NCI-H2081 treated with DMSO at 0.1 percent for 48 hours (cell line): ENCODE measurements around the gene MAP10.
"Not testable (repeated sequence)": the region's sequence is repeated elsewhere in the genome, so short reads cannot be mapped to it uniquely, and the experiment has no call there.

Experiments
- DNase-seq: peaks from one replicate; lab custom pipeline; 2025; lab: John Stamatoyannopoulos, UW

The MAP10 gene, protein sequence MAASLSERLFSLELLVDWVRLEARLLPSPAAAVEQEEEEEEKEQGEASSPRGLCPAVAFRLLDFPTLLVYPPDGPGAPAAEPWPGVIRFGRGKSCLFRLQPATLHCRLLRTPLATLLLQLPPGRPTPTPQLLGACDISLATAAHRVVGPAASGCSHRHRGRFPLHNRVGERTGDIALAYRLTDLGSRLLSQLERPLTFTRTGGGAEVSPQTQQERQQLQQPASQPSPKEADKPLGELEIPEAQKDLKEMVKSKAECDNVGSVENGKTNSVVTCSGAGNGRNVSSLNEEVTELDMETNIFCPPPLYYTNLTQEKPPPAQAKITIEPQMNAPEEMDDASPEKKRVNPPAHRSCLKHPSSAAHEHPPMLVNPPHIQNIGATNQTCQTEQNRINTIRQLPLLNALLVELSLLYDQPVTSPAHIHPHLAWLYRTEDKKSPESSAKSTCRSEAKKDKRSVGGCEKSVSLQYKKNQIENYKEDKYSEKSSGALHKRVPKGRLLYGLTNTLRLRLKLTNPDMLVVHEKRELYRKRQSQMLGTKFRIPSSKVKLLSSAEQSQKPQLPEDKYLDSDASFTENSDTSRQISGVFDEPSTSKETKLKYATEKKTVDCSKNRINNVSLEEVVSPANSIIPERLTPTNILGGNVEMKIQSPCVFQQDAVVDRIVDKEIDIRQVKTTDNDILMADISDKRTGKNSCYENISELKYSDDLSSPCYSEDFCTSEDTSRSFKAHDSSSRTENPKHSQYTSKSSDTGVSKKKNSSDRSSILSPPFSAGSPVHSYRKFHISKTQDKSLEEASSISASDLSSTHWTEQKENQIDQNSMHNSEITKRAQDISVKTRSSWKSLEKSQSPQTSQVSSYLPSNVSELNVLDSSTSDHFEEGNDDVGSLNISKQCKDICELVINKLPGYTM

DNA sequence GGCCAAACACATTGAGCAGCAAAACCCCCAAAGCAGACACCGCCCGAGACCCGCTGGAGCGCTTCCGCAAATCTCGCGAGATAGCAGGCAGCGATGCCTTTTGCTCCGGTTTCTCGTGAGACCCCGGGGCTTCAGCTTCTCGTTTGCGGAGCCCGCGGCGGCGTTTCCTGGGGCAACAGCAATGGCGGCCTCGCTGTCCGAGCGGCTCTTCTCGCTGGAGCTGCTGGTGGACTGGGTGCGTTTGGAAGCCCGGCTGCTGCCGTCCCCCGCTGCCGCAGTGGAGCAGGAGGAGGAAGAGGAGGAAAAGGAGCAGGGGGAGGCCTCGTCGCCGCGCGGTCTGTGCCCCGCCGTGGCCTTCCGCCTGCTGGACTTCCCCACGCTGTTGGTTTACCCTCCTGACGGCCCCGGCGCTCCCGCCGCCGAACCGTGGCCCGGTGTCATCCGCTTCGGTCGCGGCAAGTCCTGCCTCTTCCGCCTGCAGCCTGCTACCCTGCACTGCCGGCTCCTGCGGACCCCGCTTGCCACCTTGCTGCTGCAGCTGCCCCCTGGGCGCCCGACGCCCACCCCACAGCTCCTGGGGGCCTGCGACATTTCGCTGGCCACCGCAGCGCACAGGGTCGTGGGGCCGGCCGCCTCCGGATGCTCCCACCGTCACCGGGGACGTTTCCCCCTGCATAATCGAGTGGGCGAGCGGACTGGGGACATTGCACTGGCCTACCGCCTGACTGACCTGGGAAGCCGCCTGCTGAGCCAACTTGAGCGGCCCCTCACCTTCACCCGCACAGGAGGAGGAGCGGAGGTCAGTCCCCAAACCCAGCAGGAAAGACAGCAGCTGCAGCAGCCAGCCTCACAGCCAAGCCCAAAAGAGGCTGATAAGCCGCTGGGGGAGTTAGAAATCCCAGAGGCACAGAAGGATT lies at the start of gene MAP10:
TSS of gene MAP10 (plus strand) at position 148 of the 917 bp plus-strand sequence. CDS start at position 182, 34 bp downstream.
- DNase-seq, result peak; percentile 33

GRCh38 chr1:232764458-232765251 lies 40.6 kb upstream of the MAP10 start:
- no peak for DNase-seq

- no peak for DNase-seq
Observed at GRCh38 chr1:232765542-232765941, 39.7 kb upstream of the MAP10 start.

DNA sequence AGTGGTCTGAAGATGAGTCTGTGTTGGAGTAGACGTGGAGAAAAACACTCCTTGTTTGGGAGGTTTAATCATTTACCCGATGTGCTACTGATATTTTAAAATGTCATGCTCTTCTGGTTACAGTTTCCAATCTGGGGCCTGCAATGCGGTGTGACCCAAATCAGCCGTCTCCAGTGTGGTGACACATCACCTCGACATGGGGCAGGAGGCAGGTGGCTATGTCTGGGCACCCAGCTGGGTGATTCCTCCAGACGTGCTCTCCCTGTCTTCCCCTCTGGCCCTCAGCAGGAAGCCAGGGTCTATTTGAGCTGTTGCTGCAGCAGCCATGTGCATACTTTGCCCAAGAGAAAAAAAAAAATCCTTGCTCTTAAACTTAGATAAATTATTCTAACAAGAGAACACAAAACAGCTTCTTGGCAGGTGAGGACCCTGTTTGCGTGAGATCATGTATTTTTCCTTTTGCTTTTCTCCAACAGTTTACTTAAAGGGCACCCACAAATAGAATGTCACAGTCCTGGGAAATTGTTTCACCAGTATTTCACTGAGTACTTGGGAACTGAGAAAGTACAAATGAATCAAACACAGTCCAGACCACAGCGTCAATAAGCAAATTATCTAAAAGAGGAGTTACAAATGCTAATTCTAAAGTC lies 38.9 kb upstream of the MAP10 start:
- no peak for DNase-seq

- DNase-seq, result no peak
Observed at GRCh38 chr1:232766904-232767303, 38.3 kb upstream of the MAP10 start.

DNA sequence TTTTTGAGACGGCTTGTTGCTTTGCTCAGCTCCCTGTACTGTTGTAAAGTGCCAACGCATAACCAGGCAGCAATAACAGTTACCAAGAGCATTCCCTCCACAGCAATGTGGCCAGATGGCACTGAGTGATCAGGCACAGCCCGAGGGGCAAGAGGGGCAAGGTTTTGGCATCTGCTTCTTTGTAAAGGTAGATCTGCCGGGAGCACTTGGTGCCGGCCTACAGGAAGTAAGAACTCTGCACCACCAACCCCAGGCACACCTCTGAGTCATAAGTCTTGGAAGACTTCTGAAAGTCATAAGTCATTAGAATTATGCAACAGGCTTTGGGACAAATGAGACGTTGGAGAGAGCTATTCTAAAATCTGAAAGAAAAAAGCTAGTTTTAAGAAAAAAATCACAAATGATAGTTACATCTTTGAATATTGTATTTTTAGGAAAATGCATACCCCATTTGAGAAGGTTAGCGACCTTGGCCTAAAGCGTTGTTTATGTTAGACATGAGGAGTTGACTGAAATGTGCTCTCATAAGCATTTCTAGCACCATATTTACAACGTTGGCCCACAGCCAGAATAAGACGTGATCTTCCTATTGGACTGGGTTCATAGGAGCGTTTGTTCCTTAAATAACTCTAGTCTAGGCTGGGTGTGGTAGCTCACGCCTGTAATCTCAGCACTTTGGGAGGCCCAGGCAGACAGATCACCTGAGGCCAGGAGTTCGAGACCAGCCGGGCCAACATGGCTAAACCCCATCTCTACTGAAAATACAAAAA lies 37.7 kb upstream of the MAP10 start:
- DNase-seq, result no peak

GRCh38 chr1:232768793-232769192 lies 36.4 kb upstream of the MAP10 start:
- no peak for DNase-seq

DNA sequence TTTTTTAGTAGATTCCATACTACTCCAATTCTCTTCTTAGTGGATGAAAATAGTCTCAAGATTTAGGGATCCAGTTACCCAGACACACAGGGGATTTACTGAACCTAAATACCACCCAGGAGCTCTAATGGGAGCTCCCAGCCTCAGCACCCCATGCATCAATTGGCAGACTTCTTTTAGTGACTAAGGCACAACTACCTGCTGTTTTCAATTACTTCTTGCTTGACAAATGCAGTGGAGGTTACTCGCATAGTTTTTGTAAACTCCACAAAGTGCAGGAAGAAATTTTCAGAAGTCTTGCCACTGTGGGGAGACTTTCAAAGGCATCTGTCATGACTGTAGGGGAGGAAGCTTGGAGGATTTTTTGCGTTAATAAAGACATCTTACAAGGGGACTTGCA lies 35.5 kb upstream of the MAP10 start:
- no peak for DNase-seq

GRCh38 chr1:232773752-232774151 lies 31.5 kb upstream of the MAP10 start:
- DNase-seq, result no peak

DNA sequence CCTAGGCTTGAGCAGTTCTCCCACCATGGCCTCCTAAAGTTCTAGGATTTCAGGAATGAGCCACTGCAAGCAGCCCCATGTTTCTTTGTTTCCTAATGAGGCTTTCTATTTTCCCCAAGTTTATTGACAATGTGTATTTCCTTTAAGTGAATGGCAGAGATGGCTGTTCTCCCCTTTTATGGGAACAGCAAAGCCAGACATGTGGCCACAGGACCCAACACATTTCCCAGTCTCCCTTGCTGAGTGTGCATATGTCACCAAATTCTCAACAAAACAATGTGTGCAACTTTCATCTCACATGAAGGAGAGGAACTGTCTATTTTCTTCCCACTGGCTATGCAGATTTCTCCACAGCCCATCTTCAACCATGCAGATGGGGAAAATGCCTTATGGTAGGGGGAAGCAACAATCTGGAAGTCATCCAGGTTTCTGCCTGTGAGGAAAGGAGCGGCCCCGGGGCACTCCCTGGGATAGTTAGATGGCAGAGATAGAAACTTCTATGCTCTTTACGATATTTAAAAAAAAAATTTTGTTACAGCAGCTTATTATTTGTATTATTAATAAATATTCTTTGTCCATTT lies 28.6 kb upstream of the MAP10 start:
- no peak for DNase-seq

DNA sequence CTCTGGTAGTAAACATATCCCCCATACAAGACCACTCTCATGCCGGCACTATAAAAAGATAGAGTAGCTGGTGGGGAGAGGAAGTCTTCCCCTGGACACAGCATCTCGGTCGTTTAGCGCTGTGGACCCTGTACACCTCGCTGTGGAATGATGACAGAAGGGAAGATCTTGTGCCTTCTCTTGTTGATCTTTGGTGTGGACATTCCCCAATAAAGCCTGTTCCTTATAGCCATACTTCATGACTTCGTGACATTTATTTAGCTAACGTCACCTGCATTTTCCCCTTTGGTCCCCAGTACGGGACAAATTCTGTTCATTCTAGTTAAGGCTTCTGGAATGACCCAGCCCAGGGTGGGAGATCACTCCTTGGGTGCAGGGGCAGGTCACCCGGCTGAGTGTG lies 24.9 kb upstream of the MAP10 start:
- no peak for DNase-seq

DNA sequence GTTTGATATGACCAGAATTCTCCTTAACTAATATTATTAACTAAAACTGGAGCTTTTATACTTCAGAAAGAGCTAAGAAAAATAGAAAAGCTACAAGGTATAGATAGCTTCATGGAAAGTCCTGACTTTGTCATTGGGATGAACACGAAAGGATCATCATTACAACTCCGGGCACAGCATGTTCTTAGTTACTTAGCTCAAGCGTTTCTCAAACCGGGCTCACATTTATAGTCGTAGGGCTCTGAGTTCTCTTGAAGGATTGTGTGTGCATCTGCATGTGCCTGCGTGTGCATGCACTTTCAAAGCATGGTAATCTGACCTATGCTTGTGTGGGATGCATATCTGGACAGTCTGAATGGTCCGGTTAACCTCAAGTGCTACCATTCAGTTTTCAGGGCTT lies 20.4 kb upstream of the MAP10 start:
- no peak for DNase-seq

- DNase-seq, result not testable (repeated sequence)
Observed at GRCh38 chr1:232785630-232786029, 19.6 kb upstream of the MAP10 start.

- DNase-seq, result no peak
Observed at GRCh38 chr1:232786845-232787455, 18.3 kb upstream of the MAP10 start.

GRCh38 chr1:232788235-232788872 lies 16.9 kb upstream of the MAP10 start:
- no peak for DNase-seq

- no peak for DNase-seq
Observed at GRCh38 chr1:232789651-232790050, 15.6 kb upstream of the MAP10 start.

DNA sequence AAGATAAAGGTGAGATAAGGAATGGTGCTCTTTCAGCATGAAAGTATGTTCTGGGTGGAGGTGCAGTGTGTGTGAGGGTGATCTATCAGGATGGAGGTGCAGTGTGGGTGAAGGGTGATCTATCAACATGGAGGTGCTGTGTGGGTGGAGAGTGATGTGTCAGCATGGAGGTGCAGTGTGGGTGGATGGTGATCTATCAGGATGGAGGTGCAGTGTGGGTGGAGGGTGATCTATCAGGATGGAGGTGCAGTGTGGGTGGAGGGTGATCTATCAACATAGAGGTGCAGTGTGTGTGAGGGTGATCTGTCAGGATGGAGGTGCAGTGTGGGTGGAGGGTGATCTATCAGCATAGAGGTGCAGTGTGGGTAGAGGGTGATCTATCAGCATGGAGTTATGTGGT lies 12.3 kb upstream of the MAP10 start:
- no peak for DNase-seq

DNA sequence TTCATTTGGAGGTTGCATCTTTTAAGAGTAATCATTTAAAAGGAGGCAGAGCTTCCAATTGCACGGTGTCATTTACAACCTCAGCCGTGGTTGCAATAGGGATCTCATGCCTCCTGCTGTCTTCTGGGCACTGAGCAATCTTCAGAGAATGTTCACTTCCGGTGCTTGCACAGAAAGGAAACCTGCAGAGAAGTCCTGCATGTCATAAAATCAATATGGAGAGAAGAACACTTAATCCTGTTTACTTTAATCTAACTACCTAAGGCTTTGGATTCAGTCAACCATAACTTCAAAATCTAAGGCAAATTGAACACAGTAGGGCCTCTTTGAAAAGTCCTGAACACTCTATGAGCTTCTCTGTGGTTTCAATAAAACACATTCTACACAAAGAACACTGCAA lies 11.3 kb upstream of the MAP10 start:
- peak; percentile 42 for DNase-seq
